ENCODE measurements around the gene MCF2L2.

- no peak for TF ChIP-seq YY1 (IDR thresholded peaks at IDR 0.05; ENCODE audit: insufficient read depth, insufficient read length)
- TF ChIP-seq ZNF274 (IDR thresholded peaks at IDR 0.05; ENCODE audit: low read depth, low read length), result no peak
Observed at GRCh38 chr3:183427196-183427875, 1.1 kb downstream of the MCF2L2 start.

Data from NT2/D1 (cell line).